Measurements from ENCODE around the gene C2orf74. TPM values are rescaled to one million over a fixed set of nuclear protein-coding genes. Genes with fewer than 3 reads are reported as not detected.
"Not testable (repeated sequence)": the region's sequence is repeated elsewhere in the genome, so short reads cannot be mapped to it uniquely, and the experiment has no call there.

Gene C2orf74
- polyA plus RNA-seq, 3 donors from 2014 or later, result 23.7 to 40.2 (median 28.4) TPM

GRCh38 chr2:61149074-61149473, 12.9 kb upstream of the C2orf74 start:
- H3K36me3 Mint-ChIP-seq, result peaks cover 10 to 26% (median 20%) of the 10 kb centered on the region in 3 donors
- no peak overlapping the region for H3K27ac Mint-ChIP-seq
- peaks cover 12 to 26% of the 10 kb centered on the region in 2 donors for H3K4me1 Mint-ChIP-seq
- DNase-seq, result no peak
- no peaks in the 10 kb centered on the region for H3K9me3 Mint-ChIP-seq
- H3K27me3 Mint-ChIP-seq (ENCODE audit: low read depth in 3 of 3), result peaks cover 3 to 5% (median 5%) of the 10 kb centered on the region in 3 donors
- H3K4me3 Mint-ChIP-seq, result no peak overlapping the region

DNA sequence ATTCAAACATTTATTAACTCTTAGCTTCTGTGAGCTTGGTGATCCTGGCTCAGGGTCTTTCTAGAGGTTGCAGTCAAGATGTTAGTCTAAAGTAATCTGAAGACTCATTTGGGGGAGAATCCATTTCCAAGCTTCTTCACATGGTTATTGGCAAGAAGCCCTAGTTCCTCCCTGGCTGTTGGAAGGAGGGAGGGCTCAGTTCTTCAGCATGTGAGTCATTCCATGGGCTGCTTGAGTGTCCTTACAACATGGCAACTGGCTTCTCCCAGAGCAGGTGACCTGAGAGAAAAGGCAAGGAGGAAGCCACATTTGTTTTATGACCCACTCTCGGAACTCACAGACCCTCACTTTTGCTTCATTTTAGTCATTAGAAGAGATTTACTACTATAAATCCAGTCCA, 10.6 kb upstream of the C2orf74 start:
- Mint-ChIP-seq H3K27me3 (ENCODE audit: low read depth in 3 of 3) (peaks cover 0 to 1% (median 0%) of the 10 kb centered on the region in 3 donors), H3K4me3 (no peak overlapping the region), H3K36me3 (peaks cover 10 to 26% (median 20%) of the 10 kb centered on the region in 3 donors), H3K27ac (peak overlapping the region in 1 of 6 donors; percentile 26), H3K9me3 (no peaks in the 10 kb centered on the region), H3K4me1 (peaks cover 0 to 11% of the 10 kb centered on the region in 2 donors)
- DNase-seq, result no peak

DNA sequence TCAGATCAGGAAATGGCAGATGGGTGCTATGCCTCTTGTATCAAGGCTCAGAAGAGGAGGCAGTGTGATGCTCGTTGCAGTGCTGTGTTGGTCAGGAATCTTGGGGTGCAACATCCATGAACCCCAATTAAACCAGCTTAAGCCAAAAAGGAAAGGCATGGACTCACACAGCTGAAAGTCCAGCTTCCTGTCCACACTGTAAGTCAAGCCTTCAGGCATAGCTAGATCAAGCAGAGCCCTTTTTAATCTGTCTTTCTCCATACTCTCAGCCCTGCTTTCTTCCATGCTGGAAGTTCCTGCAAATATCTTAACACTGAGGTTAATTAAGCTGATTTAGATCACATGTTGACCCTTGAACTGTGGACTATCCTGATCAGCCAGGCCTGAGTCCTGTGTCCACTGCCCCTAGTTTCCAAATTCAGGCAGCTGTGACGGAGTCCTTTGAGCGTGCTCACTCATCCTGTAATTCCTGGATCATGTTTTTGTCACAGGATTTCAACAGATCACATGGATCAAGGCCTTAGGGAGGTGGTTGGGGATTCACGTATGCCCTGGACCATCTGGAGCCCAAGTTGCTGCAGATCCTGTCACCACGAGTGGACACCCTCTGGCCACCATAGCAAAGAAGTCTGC, 4.5 kb upstream of the C2orf74 start:
- H3K4me3 Mint-ChIP-seq, result no peak overlapping the region

DNA sequence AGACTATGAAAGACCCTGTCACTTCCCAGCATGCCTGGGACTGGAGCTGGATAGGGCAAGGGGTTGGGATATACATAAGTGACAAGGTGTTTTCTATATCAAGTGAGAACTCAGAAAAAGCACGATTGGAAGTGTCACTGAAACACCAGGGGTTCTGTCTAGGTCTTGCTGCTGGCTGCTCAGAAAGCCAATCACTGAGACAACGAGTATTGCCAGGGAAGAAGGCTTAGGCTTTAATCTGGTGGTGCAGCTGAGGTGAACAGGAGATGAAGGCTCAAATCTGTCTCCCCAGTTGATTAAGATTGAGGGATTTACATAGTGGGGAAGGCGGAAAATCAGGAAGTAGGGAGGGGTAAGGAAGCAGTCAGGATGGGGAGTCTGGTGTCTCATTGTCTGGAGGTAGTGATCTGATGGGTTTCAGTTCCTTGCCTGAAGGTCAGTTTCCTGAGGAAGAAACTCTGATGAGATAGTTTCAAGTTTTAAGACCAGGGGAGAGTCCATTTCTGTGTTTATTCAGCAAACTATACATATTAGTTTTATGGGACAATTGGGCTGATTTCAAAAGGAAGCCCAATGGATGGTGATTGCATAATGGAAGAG, 3.5 kb upstream of the C2orf74 start:
- no peak for DNase-seq
- Mint-ChIP-seq H3K4me3 (no peak overlapping the region), H3K9me3 (no peaks in the 10 kb centered on the region), H3K36me3 (peaks cover 23 to 35% (median 32%) of the 10 kb centered on the region in 3 donors), H3K4me1 (peaks cover 1 to 5% of the 10 kb centered on the region in 2 donors), H3K27ac (peak overlapping the region in 4 of 6 donors; percentile 13 to 41 (median 30)), H3K27me3 (ENCODE audit: low read depth in 3 of 3) (no peaks in the 10 kb centered on the region)

More for the DNA sequence above, 4.5 kb upstream of the C2orf74 start:
- Mint-ChIP-seq H3K27me3 (ENCODE audit: low read depth in 3 of 3) (no peaks in the 10 kb centered on the region), H3K27ac (peak overlapping the region in 1 of 6 donors; percentile 41), H3K4me1 (peaks cover 1 to 5% of the 10 kb centered on the region in 2 donors), H3K9me3 (no peaks in the 10 kb centered on the region), H3K36me3 (peaks cover 17 to 28% (median 26%) of the 10 kb centered on the region in 3 donors)
- no peak for DNase-seq

DNA sequence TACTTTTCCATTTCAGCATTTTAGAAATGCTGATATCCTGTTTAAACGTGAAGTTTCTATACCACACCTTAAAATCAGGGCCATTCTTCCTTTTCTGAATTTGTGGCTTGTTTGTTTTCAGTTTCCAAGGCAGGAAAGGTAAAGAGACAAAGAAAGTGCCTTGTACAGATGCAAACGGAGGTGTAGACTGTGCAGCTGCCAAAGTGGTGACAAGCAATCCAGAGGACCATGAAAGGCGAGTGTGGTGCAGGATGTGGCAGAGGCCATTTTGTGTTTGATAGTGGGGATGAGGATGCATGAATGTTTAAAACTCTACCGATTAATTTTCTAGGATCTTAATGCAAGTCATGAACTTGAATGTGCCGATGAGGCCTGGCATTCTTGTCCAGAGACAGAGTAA, 733 bp downstream of the C2orf74 start:
- Mint-ChIP-seq H3K36me3 (peaks cover 32 to 58% (median 48%) of the 10 kb centered on the region in 3 donors), H3K27ac (no peak overlapping the region), H3K9me3 (no peaks in the 10 kb centered on the region), H3K27me3 (ENCODE audit: low read depth in 3 of 3) (peaks cover 0 to 2% (median 0%) of the 10 kb centered on the region in 3 donors), H3K4me1 (peaks cover 1 to 5% of the 10 kb centered on the region in 2 donors), H3K4me3 (no peak overlapping the region)
- DNase-seq, result no peak

GRCh38 chr2:61165082-61165481, 3.1 kb downstream of the C2orf74 start:
- not testable (repeated sequence) for H3K4me3 Mint-ChIP-seq; H3K27ac Mint-ChIP-seq; H3K9me3 Mint-ChIP-seq; H3K27me3 Mint-ChIP-seq (ENCODE audit: low read depth in 3 of 3); H3K4me1 Mint-ChIP-seq; DNase-seq
- peaks cover 18 to 50% (median 40%) of the 10 kb centered on the region in 3 donors for H3K36me3 Mint-ChIP-seq

- Mint-ChIP-seq H3K4me3 (no peak overlapping the region), H3K27me3 (ENCODE audit: low read depth in 3 of 3) (peaks cover 0 to 2% (median 0%) of the 10 kb centered on the region in 3 donors), H3K4me1 (no peaks in the 10 kb centered on the region), H3K9me3 (no peaks in the 10 kb centered on the region), H3K27ac (peak overlapping the region in 1 of 6 donors; percentile 8), H3K36me3 (peaks cover 18 to 50% (median 37%) of the 10 kb centered on the region in 3 donors)
- no peak for DNase-seq
These were observed 4.0 kb downstream of the C2orf74 start for GRCh38 chr2:61165946-61166345.

GRCh38 chr2:61167579-61167978, 5.6 kb downstream of the C2orf74 start:
- Mint-ChIP-seq H3K27me3 (ENCODE audit: low read depth in 3 of 3) (peaks cover 0 to 2% (median 0%) of the 10 kb centered on the region in 3 donors), H3K4me3 (no peak overlapping the region), H3K4me1 (no peaks in the 10 kb centered on the region), H3K9me3 (no peaks in the 10 kb centered on the region), H3K27ac (no peak overlapping the region), H3K36me3 (peaks cover 17 to 45% (median 33%) of the 10 kb centered on the region in 3 donors)
- no peak for DNase-seq

DNA sequence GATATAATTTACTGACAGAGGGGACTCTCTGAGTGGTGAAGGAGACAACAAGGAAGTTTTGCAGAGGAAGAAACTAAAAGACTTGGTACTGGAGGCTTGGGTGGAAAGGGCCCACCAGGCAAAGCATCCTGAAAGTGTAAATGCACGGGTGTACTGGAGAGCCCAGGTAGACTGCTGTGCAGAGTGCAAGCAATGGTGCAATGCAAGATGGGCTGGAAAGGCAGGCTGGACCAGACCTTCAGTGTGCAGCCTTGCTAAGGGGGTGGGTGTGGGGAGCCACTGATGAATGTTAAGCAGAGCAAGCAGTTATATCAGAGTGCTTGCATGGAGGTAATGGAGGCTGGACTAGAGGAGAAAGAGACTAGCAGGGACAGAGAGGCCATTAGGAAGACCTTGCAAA, 10.7 kb downstream of the C2orf74 start:
- H3K36me3 Mint-ChIP-seq, result peaks cover 0 to 9% (median 7%) of the 10 kb centered on the region in 3 donors
- H3K4me1 Mint-ChIP-seq, result peaks cover 11 to 17% of the 10 kb centered on the region in 2 donors
- no peaks in the 10 kb centered on the region for H3K9me3 Mint-ChIP-seq
- H3K27me3 Mint-ChIP-seq (ENCODE audit: low read depth in 3 of 3), result peaks cover 6 to 8% (median 8%) of the 10 kb centered on the region in 3 donors
- peak overlapping the region in 3 of 6 donors; percentile 17 to 70 (median 55) for H3K27ac Mint-ChIP-seq
- no peak for DNase-seq
- no peak overlapping the region for H3K4me3 Mint-ChIP-seq

DNA sequence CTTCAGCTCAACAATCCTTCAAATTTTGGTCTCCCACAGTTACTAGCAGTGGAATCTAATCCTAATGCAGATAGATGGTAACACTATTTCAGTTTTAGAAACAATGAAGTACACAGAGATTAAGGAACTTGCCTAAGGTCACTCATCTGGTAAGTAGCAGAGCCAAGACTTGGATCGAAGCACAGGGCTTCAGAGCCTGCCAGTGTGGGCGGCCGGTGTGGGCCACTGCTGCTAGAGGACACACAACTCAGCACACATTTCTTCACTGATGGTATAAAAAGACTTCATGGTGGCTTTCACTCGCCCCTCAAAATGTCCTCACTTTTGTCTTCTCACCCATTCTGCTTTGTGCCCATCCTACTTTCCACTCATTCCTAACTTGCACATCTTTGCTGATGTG, 11.1 kb downstream of the C2orf74 start:
- Mint-ChIP-seq H3K27ac (peak overlapping the region in 3 of 6 donors; percentile 5 to 67 (median 33)), H3K27me3 (ENCODE audit: low read depth in 3 of 3) (peaks cover 6 to 10% (median 8%) of the 10 kb centered on the region in 3 donors), H3K9me3 (no peaks in the 10 kb centered on the region), H3K4me1 (peaks cover 11 to 19% of the 10 kb centered on the region in 2 donors), H3K36me3 (peaks cover 0 to 8% (median 7%) of the 10 kb centered on the region in 3 donors), H3K4me3 (no peak overlapping the region)
- DNase-seq, result no peak

DNA sequence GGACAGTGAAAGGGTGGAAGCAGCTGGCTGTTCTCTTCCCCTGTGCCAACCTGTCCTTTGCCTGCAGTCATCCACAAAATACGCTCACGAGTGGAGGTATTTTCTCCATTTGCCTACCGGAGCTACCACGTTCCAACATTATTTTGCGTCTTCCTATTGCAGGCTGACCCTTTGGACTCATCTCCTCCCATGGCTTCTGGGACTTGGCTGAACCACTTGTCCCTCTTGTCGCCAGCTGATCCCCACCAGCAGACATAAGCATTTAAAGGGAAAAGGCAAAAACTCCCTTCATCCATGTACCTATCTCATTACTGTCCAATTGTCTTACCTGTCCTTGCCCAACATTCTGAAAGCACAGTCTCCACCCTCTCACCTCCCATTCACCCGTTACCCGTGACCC, 13.0 kb downstream of the C2orf74 start:
- DNase-seq, result no peak
- peak overlapping the region in 2 of 5 donors; percentile 94 to 95 for H3K4me3 Mint-ChIP-seq
- H3K27me3 Mint-ChIP-seq (ENCODE audit: low read depth in 3 of 3), result peaks cover 6 to 15% (median 8%) of the 10 kb centered on the region in 3 donors
- peaks cover 31 to 38% of the 10 kb centered on the region in 2 donors for H3K4me1 Mint-ChIP-seq
- H3K9me3 Mint-ChIP-seq, result no peaks in the 10 kb centered on the region
- H3K27ac Mint-ChIP-seq, result peak overlapping the region in 4 of 6 donors; percentile 36 to 90 (median 70)
- H3K36me3 Mint-ChIP-seq, result peaks cover 0 to 10% (median 4%) of the 10 kb centered on the region in 3 donors

- peak; percentile 86 to 89 (median 88) for DNase-seq
- Mint-ChIP-seq H3K9me3 (no peaks in the 10 kb centered on the region), H3K27ac (peak overlapping the region; percentile 90 to 98 (median 98)), H3K27me3 (ENCODE audit: low read depth in 3 of 3) (peaks cover 6 to 15% (median 10%) of the 10 kb centered on the region in 3 donors), H3K4me1 (peaks cover 51 to 58% of the 10 kb centered on the region in 2 donors), H3K4me3 (peak overlapping the region; percentile 93 to 97 (median 94)), H3K36me3 (peaks cover 9 to 18% (median 14%) of the 10 kb centered on the region in 3 donors)
These were observed 15.1 kb downstream of the C2orf74 start for GRCh38 chr2:61176755-61177726.
